ENCODE measurements around the gene PER3.

DNA sequence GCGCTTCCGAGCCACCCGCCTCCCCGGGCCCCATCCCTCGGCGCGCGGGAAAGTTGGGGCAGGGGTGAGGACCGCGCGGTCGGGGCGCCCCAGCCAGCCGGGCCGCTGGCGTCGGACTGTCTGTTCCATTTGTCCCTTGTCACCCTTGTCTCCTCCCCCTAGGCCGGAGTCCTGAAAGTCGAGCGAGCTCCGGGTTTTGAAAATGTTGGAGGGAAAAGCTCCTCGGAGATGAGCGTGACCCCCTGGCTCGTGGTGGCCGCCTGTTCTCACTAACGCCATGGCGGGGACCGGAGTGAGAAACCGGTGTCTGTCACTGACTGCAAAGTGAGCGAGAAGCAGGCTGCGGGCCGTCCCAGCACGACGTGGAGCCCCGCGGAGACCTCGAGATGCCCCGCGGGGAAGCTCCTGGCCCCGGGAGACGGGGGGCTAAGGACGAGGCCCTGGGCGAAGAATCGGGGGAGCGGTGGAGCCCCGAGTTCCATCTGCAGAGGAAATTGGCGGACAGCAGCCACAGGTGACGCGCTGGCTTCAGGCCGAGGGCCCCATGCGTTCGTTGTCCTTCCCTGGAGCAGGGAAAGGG, 491 bp downstream of the PER3 start:
- TF ChIP-seq CTCF (IDR thresholded peaks at IDR 0.05; ENCODE audit: borderline replicate concordance, extremely low read depth, low read length, poor library complexity, severe bottlenecking), result no peak
- TF ChIP-seq EZH2 (IDR thresholded peaks at IDR 0.05; ENCODE audit: borderline replicate concordance, low read depth, low read length, severe bottlenecking), result no peak
